H1 (cell line): ENCODE results near the gene OAT. TPM values are rescaled to one million over a fixed set of nuclear protein-coding genes. Genes with fewer than 3 reads are reported as not detected.

ENCODE experiments used
- CTCF ChIA-PET: fragments of 300-600 bp; sonication (Branson Sonifier 250); formaldehyde crosslinking; loops from one replicate; lab custom pipeline; 2021; ENCODE audit not compliant: partially characterized antibody; lab: Charles Lee
- POLR2A ChIA-PET: fragments of 300-600 bp; sonication (Branson Sonifier 250); formaldehyde crosslinking; loops from one replicate; lab custom pipeline; 2021; ENCODE audit warnings: inconsistent platforms; ENCODE audit not compliant: partially characterized antibody; lab: Charles Lee
- DNase-seq, 2 experiments: peaks; one replicate each; pipeline versions ENCODE4 v3.0.0 to v3.0.0-alpha.2; 2010 to 2022; ENCODE audit warnings: low spot score in 2 of 2, low read depth in 1 of 2, mixed read lengths in 1 of 2
- FAIRE-seq: peaks from 2 replicates; lab custom pipeline; 2011; peaks lifted over from hg19 to GRCh38; lab: Jason Lieb, UNC
- H2AFZ ChIP-seq: 2 replicates; pipeline ENCODE4 v1.8.1; 2012; ENCODE audit warnings: low read length, inconsistent platforms
- H2AK5ac ChIP-seq: 2 replicates; pipeline ENCODE4 v1.6.1; 2013; ENCODE audit warnings: low read depth, low read length
- H2BK120ac ChIP-seq: replicated peaks from 2 replicates; pipeline ENCODE3; 2013; ENCODE audit warnings: low read depth, low read length, inconsistent platforms
- H2BK12ac ChIP-seq: 2 replicates; pipeline ENCODE4 v1.6.1; 2013; ENCODE audit warnings: low read depth, low read length
- H2BK15ac ChIP-seq: 2 replicates; pipeline ENCODE4 v1.6.1; 2013; ENCODE audit warnings: low read length
- H2BK20ac ChIP-seq: 2 replicates; pipeline ENCODE4 v1.6.1; 2013; ENCODE audit warnings: low read length
- H2BK5ac ChIP-seq: 2 replicates; pipeline ENCODE4 v1.6.1; 2013; ENCODE audit warnings: low read depth, low read length
- H3K14ac ChIP-seq: 2 replicates; pipeline ENCODE4 v1.6.1; 2013; ENCODE audit warnings: inconsistent platforms; ENCODE audit not compliant: insufficient read length
- H3K18ac ChIP-seq: 2 replicates; pipeline ENCODE4 v1.6.1; 2013; ENCODE audit warnings: low read length; ENCODE audit errors: extremely low read depth
- H3K23ac ChIP-seq: 2 replicates; pipeline ENCODE4 v1.6.1; 2013; ENCODE audit warnings: inconsistent platforms; ENCODE audit not compliant: insufficient read length
- H3K23me2 ChIP-seq: 2 replicates; pipeline ENCODE4 v1.6.1; 2013; ENCODE audit warnings: low read depth, low read length
- H3K27ac ChIP-seq: 2 replicates; pipeline ENCODE4 v1.6.1; 2011; ENCODE audit warnings: low read depth, low read length, inconsistent platforms
- H3K27me3 ChIP-seq, 4 experiments: replicated peaks in 1 of 4; 1 replicate in 1 of 4; 2 replicates in 3 of 4; pipeline versions ENCODE4 v1.6.1 to v1.8.1; 2011 to 2013; ENCODE audit warnings: low read length in 3 of 4, mild to moderate bottlenecking in 3 of 4, inconsistent platforms in 2 of 4, mixed read lengths in 2 of 4, moderate library complexity in 1 of 4; ENCODE audit not compliant: control insufficient read depth in 3 of 4, insufficient read depth in 3 of 4; ENCODE audit errors: extremely low read depth in 1 of 4
- H3K36me3 ChIP-seq, 4 experiments: 2 replicates each; pipeline versions ENCODE4 v1.6.1 to v1.8.1; 2011 to 2013; ENCODE audit warnings: mild to moderate bottlenecking in 4 of 4, low read length in 3 of 4, moderate library complexity in 2 of 4, control low read depth in 1 of 4, inconsistent platforms in 1 of 4; ENCODE audit not compliant: insufficient read depth in 4 of 4, control insufficient read depth in 2 of 4
- H3K4ac ChIP-seq: replicated peaks from 2 replicates; pipeline ENCODE3; 2013; ENCODE audit warnings: low read length, low read depth, mixed read lengths, inconsistent platforms; ENCODE audit not compliant: insufficient read length
- H3K4me1 ChIP-seq, 4 experiments: replicated peaks in 1 of 4; 1 replicate in 1 of 4; 2 replicates in 3 of 4; pipeline versions ENCODE4 v1.6.1 to v1.8.1; 2011 to 2013; ENCODE audit warnings: low read length in 3 of 4, inconsistent platforms in 2 of 4, mixed read lengths in 1 of 4; ENCODE audit not compliant: insufficient read depth in 4 of 4, control insufficient read depth in 3 of 4
- H3K4me2 ChIP-seq, 2 experiments: 2 replicates each; pipeline versions ENCODE4 v1.6.1 to v1.8.1; 2011 to 2013; ENCODE audit warnings: low read depth in 2 of 2, low read length in 2 of 2, control low read depth in 1 of 2, inconsistent platforms in 1 of 2, mild to moderate bottlenecking in 1 of 2; ENCODE audit not compliant: insufficient read depth in 1 of 2
- H3K4me3 ChIP-seq, 4 experiments: fragments of 200-600, 300-600 bp in 1 of 4; sonication (generic), shearing (Covaris generic), sonication (Bioruptor Twin) in 1 of 4; 2 replicates each; pipeline versions ENCODE4 v1.5.1 to v1.8.1; 2011 to 2016; ENCODE audit warnings: low read length in 4 of 4, low read depth in 3 of 4, control low read depth in 2 of 4, inconsistent platforms in 2 of 4, mild to moderate bottlenecking in 2 of 4, mixed read lengths in 1 of 4, moderate library complexity in 1 of 4; ENCODE audit not compliant: insufficient read depth in 2 of 4; ENCODE audit errors: extremely low read depth in 1 of 4
- H3K56ac ChIP-seq: replicated peaks from 2 replicates; pipeline ENCODE3; 2013; ENCODE audit warnings: low read depth, mild to moderate bottlenecking, mixed read lengths, low read length, inconsistent platforms; ENCODE audit not compliant: insufficient read length
- H3K79me1 ChIP-seq: 2 replicates; pipeline ENCODE4 v1.6.1; 2013; ENCODE audit warnings: low read depth, low read length, control low read depth
- H3K79me2 ChIP-seq, 2 experiments: 2 replicates each; pipeline versions ENCODE4 v1.6.1 to v1.8.1; 2012 to 2013; ENCODE audit warnings: low read length in 2 of 2, mild to moderate bottlenecking in 2 of 2, inconsistent platforms in 1 of 2; ENCODE audit not compliant: insufficient read depth in 2 of 2, control insufficient read depth in 1 of 2
- H3K9ac ChIP-seq, 4 experiments: replicated peaks in 1 of 4; 1 replicate in 1 of 4; 2 replicates in 3 of 4; pipeline versions ENCODE4 v1.6.1 to v1.8.1; 2011 to 2013; ENCODE audit warnings: low read depth in 3 of 4, low read length in 3 of 4, control low read depth in 2 of 4, mild to moderate bottlenecking in 2 of 4, moderate library complexity in 2 of 4, inconsistent platforms in 1 of 4; ENCODE audit errors: extremely low read depth in 1 of 4
- H3K9me3 ChIP-seq, 2 experiments: 2 replicates each; pipeline versions ENCODE4 v1.6.1 to v1.8.1; 2012 to 2013; ENCODE audit warnings: mild to moderate bottlenecking in 2 of 2, moderate library complexity in 2 of 2, control low read depth in 1 of 2, inconsistent platforms in 1 of 2, low read depth in 1 of 2, low read length in 1 of 2, mixed read lengths in 1 of 2; ENCODE audit not compliant: insufficient read depth in 2 of 2
- H4K20me1 ChIP-seq, 2 experiments: replicated peaks in 1 of 2; 2 replicates each; pipeline versions ENCODE3 to v1.8.1; 2011 to 2013; ENCODE audit warnings: inconsistent platforms in 2 of 2, low read length in 2 of 2, mild to moderate bottlenecking in 1 of 2; ENCODE audit not compliant: insufficient read depth in 2 of 2, control insufficient read depth in 1 of 2
- H4K5ac ChIP-seq: 2 replicates; pipeline ENCODE4 v1.6.1; 2013; ENCODE audit warnings: low read length, low read depth, mixed read lengths, inconsistent platforms; ENCODE audit not compliant: insufficient read length
- H4K8ac ChIP-seq: 2 replicates; pipeline ENCODE4 v1.8.0; 2013; ENCODE audit warnings: mild to moderate bottlenecking, moderate library complexity, low read length, inconsistent platforms; ENCODE audit not compliant: insufficient read depth; ENCODE audit errors: extremely low read depth
- H4K91ac ChIP-seq: replicated peaks from 2 replicates; pipeline ENCODE3; 2013; ENCODE audit warnings: low read length, mixed read lengths, inconsistent platforms; ENCODE audit not compliant: insufficient read length
- SIN3A ChIP-seq, 2 experiments: IDR thresholded peaks in 1 of 2; conservative IDR thresholded peaks in 1 of 2; 2 replicates each; pipeline ENCODE4 v1.6.1; 2011 to 2012; ENCODE audit warnings: low read length in 2 of 2, improper control_type of control experiment in 1 of 2, low read depth in 1 of 2, mild to moderate bottlenecking in 1 of 2
- WGBS, 2 experiments: shearing (Covaris generic) in 1 of 2; methylation state at CpG; one replicate each; pipeline versions ENCODE4 v1.1.6 to v1.1.7; 2013 to 2015; ENCODE audit warnings: low lambda C conversion rate in 2 of 2, mixed read lengths in 2 of 2, inconsistent platforms in 1 of 2, low coverage in 1 of 2, missing lambda C conversion rate in 1 of 2; ENCODE audit not compliant: insufficient replicate concordance in 2 of 2, insufficient coverage in 1 of 2, insufficient read length in 1 of 2; ENCODE audit errors: extremely low coverage in 1 of 2, missing lambda C conversion rate in 1 of 2; 5-methylcytosine and 5-hydroxymethylcytosine counted together
- polyA plus RNA-seq, 7 experiments: library from polyadenylated mRNA; depleted of rRNA in 3 of 7; stranded (reverse) in 5 of 7; unstranded in 2 of 7; fragments of >200 nt in 5 of 7; fragments of 200-250 nt in 2 of 7; gene quantifications; 1 replicate in 5 of 7; 2 replicates in 1 of 7; 4 replicates in 1 of 7; pipeline versions ENCODE4 v1.2.1 to v1.2.3, GENCODE V29; 2011 to 2013; ENCODE audit warnings: missing spikeins in 2 of 7, mixed read lengths in 2 of 7
- total RNA-seq: library from RNA; stranded (reverse); fragmentation: NEBNext Ultra II Directional; extraction: Animal tissue kit (Norgen Biotek cat#: 25700); gene quantifications from 2 replicates; pipeline ENCODE4 v1.2.1, GENCODE V29; 2021

OAT gene
- total and polyA plus RNA-seq, 2 of the 8 experiments (the other 6 are each of a cell fraction or from before 2014, with no cell fraction given) = 67.8 to 121 TPM

DNA sequence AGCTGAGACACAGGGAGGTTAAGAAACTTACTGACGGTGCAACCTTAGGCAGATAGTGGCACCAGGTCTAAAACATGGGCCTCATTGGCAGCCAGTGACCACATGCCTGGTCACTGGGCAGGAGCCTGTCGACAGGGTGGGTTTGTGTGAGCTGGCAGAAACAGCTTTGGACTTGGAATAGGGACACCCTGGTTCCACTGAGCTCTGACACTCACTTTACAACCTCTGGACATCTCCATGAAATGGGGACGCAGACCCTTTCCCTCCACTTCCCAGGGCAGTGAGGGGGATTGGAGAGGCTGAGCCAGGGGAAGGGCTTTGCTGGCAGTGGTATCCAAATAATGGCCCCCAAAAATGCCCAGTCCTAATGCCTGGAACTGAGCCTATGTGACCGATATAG is 49.7 kb downstream of the OAT start:
- no peak overlapping the region for H2BK12ac ChIP-seq
- H4K91ac ChIP-seq = no peak overlapping the region
- no peaks in the 10 kb centered on the region for H3K4me1 ChIP-seq
- no peaks in the 10 kb centered on the region; a peak in 1 of 7 replicates for H3K27me3 ChIP-seq
- no peaks in the 10 kb centered on the region for H3K79me1 ChIP-seq
- POLR2A ChIA-PET = no interaction called here
- no peak overlapping the region for H2BK15ac ChIP-seq
- H3K4me2 ChIP-seq = no peak overlapping the region
- 89% methylated on average over 4 of the region's 4 CpGs; no CpG with 5 or more reads in 1 of the 2 experiments for WGBS, 2 experiments
- no peak overlapping the region for H3K14ac ChIP-seq
- H2BK120ac ChIP-seq = no peak overlapping the region
- no peak overlapping the region for H2AK5ac ChIP-seq
- H3K23me2 ChIP-seq = no peaks in the 10 kb centered on the region
- H3K36me3 ChIP-seq = no peaks in the 10 kb centered on the region
- no peaks in the 10 kb centered on the region for H3K9me3 ChIP-seq
- FAIRE-seq (no peak), DNase-seq (no peak)
- H3K79me2 ChIP-seq = no peaks in the 10 kb centered on the region
- CTCF ChIA-PET = interaction anchor here (2.4 kb wide), 1 partner anchor 374 kb away, joined by 11 read pairs; no protein-coding TSS in a partner anchor
- no peak overlapping the region for H2BK5ac ChIP-seq
- no peak overlapping the region for H3K27ac ChIP-seq
- no peak for TF ChIP-seq SIN3A (conservative IDR thresholded peaks at IDR 0.05 in 1 of 2, IDR thresholded peaks at IDR 0.05 in 1 of 2; ENCODE audit: low read depth in 1 of 2, low read length in 2 of 2)
- H4K8ac ChIP-seq = no peak overlapping the region
- no peak overlapping the region for H3K4me3 ChIP-seq
- H2AFZ ChIP-seq = no peak overlapping the region
- H3K56ac ChIP-seq = no peak overlapping the region
- H3K9ac ChIP-seq = no peak overlapping the region
- no peak overlapping the region for H3K4ac ChIP-seq
- H3K23ac ChIP-seq = no peak overlapping the region
- H3K18ac ChIP-seq = no peak overlapping the region
- no peak overlapping the region for H2BK20ac ChIP-seq
- H4K20me1 ChIP-seq = no peaks in the 10 kb centered on the region
- no peak overlapping the region for H4K5ac ChIP-seq
